Osteocyte (in vitro differentiated cells): Measurements from ENCODE around the gene RIF1. TPM values are rescaled to one million over a fixed set of nuclear protein-coding genes. Genes with fewer than 3 reads are reported as not detected.

ENCODE experiments used
- DNase-seq: peaks from one replicate; pipeline ENCODE4 v3.0.0; 2021; ENCODE audit warnings: mixed read lengths; ENCODE audit not compliant: unreplicated experiment; ENCODE audit errors: extremely low spot score
- H3K27ac Mint-ChIP-seq: one replicate; pipeline ENCODE4 v1.8.0; 2021; ENCODE audit warnings: mild to moderate bottlenecking, mixed read lengths; ENCODE audit not compliant: unreplicated experiment
- H3K27me3 Mint-ChIP-seq: one replicate; pipeline ENCODE4 v1.8.0; 2021; ENCODE audit warnings: mixed read lengths; ENCODE audit not compliant: unreplicated experiment
- H3K36me3 Mint-ChIP-seq: one replicate; pipeline ENCODE4 v1.8.0; 2021; ENCODE audit warnings: mixed read lengths; ENCODE audit not compliant: unreplicated experiment
- H3K4me1 Mint-ChIP-seq: one replicate; pipeline ENCODE4 v1.8.0; 2021; ENCODE audit warnings: mixed read lengths; ENCODE audit not compliant: unreplicated experiment
- H3K4me3 Mint-ChIP-seq: one replicate; pipeline ENCODE4 v1.8.0; 2021; ENCODE audit warnings: mild to moderate bottlenecking, moderate library complexity, mixed read lengths; ENCODE audit not compliant: unreplicated experiment
- H3K9me3 Mint-ChIP-seq: one replicate; pipeline ENCODE4 v1.8.0; 2021; ENCODE audit warnings: mixed read lengths; ENCODE audit not compliant: unreplicated experiment
- CTCF ChIP-seq: fragments of 200-600 bp; sonication (generic); IDR thresholded peaks from 2 replicates; pipeline ENCODE4 v1.5.0; 2021; ENCODE audit warnings: antibody characterized with exemption, mild to moderate bottlenecking, moderate library complexity
- total RNA-seq: library from RNA; stranded (reverse); gene quantifications from 2 replicates; pipeline ENCODE4 v1.2.1, GENCODE V29; 2021

Gene RIF1
- total RNA-seq, 1 donor from 2014 or later, result 39.3 TPM

GRCh38 chr2:151422917-151423439 lies 13.3 kb downstream of the RIF1 start:
- H3K4me3 Mint-ChIP-seq, result no peak overlapping the region
- H3K27ac Mint-ChIP-seq, result no peak overlapping the region
- no peaks in the 10 kb centered on the region for H3K27me3 Mint-ChIP-seq

GRCh38 chr2:151423760-151424159 lies 14.1 kb downstream of the RIF1 start:
- DNase-seq, result no peak
- H3K27ac Mint-ChIP-seq, result no peak overlapping the region
- peaks cover 50% of the 10 kb centered on the region for H3K36me3 Mint-ChIP-seq
- TF ChIP-seq CTCF, result no peak
- H3K9me3 Mint-ChIP-seq, result no peaks in the 10 kb centered on the region
- no peak overlapping the region for H3K4me3 Mint-ChIP-seq
- peaks cover 3% of the 10 kb centered on the region for H3K4me1 Mint-ChIP-seq
- H3K27me3 Mint-ChIP-seq, result no peaks in the 10 kb centered on the region

More at GRCh38 chr2:151422917-151423439, 13.3 kb downstream of the RIF1 start:
- no peak for TF ChIP-seq CTCF
- no peaks in the 10 kb centered on the region for H3K9me3 Mint-ChIP-seq
- peaks cover 46% of the 10 kb centered on the region for H3K36me3 Mint-ChIP-seq
- H3K4me1 Mint-ChIP-seq, result no peaks in the 10 kb centered on the region
- no peak for DNase-seq

- Mint-ChIP-seq H3K4me3 (no peak overlapping the region), H3K36me3 (peaks cover 41% of the 10 kb centered on the region), H3K27ac (peak overlapping the region; percentile 2), H3K27me3 (no peaks in the 10 kb centered on the region), H3K4me1 (no peaks in the 10 kb centered on the region), H3K9me3 (no peaks in the 10 kb centered on the region)
- no peak for DNase-seq
- TF ChIP-seq CTCF, result peak; percentile 68
Observed at GRCh38 chr2:151437630-151438029, 27.9 kb downstream of the RIF1 start.

- H3K9me3 Mint-ChIP-seq, result no peaks in the 10 kb centered on the region
- H3K27ac Mint-ChIP-seq, result no peak overlapping the region
- H3K4me3 Mint-ChIP-seq, result no peak overlapping the region
- H3K4me1 Mint-ChIP-seq, result no peaks in the 10 kb centered on the region
- H3K36me3 Mint-ChIP-seq, result peaks cover 39% of the 10 kb centered on the region
- no peaks in the 10 kb centered on the region for H3K27me3 Mint-ChIP-seq
- no peak for TF ChIP-seq CTCF
- DNase-seq, result no peak
Observed at GRCh38 chr2:151438506-151438905, 28.8 kb downstream of the RIF1 start.

- no peak for TF ChIP-seq CTCF
- Mint-ChIP-seq H3K4me1 (no peaks in the 10 kb centered on the region), H3K27ac (no peak overlapping the region), H3K4me3 (no peak overlapping the region), H3K9me3 (no peaks in the 10 kb centered on the region), H3K36me3 (peaks cover 43% of the 10 kb centered on the region), H3K27me3 (no peaks in the 10 kb centered on the region)
- no peak for DNase-seq
Observed at GRCh38 chr2:151439127-151439526, 29.4 kb downstream of the RIF1 start.
